ENCODE measurements around the gene DLGAP4. TPM values are rescaled to one million over a fixed set of nuclear protein-coding genes. Genes with fewer than 3 reads are reported as not detected.

DLGAP4 gene
- polyA plus RNA-seq, 1 donor (not counting 4 experiments of a cell fraction or from before 2014, with no cell fraction given) = 9.6 TPM

- dilution Hi-C loops (cut with MboI; ENCODE audit: extremely low pct_ligation_motif_present, low sequenced_read_pairs) = no loop called here
- no peak for DNase-seq (ENCODE audit: low read depth, low spot score)
- Histone ChIP-seq H3K36me3 (ENCODE audit: control insufficient read depth in 2 of 2, extremely low read depth in 1 of 2, insufficient read depth in 2 of 2, low read length in 2 of 2) (no peaks in the 10 kb centered on the region), H3K4me1 (ENCODE audit: control insufficient read depth, extremely low read depth, insufficient read depth, low read length) (no peaks in the 10 kb centered on the region), H3K4me2 (ENCODE audit: control insufficient read depth, extremely low read depth, insufficient read depth, low read depth, low read length) (no peak overlapping the region), H3K9me3 (ENCODE audit: control insufficient read depth, low read depth, low read length) (no peaks in the 10 kb centered on the region), H3K27ac (ENCODE audit: control insufficient read depth, insufficient read depth, low read length) (no peak overlapping the region), H3K79me2 (ENCODE audit: control insufficient read depth, insufficient read depth, low read length) (no peaks in the 10 kb centered on the region), H3K9me1 (ENCODE audit: control insufficient read depth, extremely low read depth, insufficient read depth, low read length) (no peaks in the 10 kb centered on the region), H2AFZ (ENCODE audit: control insufficient read depth, low read length) (no peak overlapping the region), H3K27me3 (ENCODE audit: control insufficient read depth, extremely low read depth, insufficient read depth, low read length) (no peaks in the 10 kb centered on the region), H3K4me3 (ENCODE audit: control insufficient read depth in 2 of 3, extremely low read depth in 1 of 3, insufficient read depth in 2 of 3, low read depth in 1 of 3, low read length in 3 of 3) (no peak overlapping the region), H3K9ac (ENCODE audit: control insufficient read depth, extremely low read depth, insufficient read depth, low read length) (no peak overlapping the region), H4K20me1 (ENCODE audit: control insufficient read depth, extremely low read depth, insufficient read depth, low read length) (no peaks in the 10 kb centered on the region)
- no peak for FAIRE-seq
- TF ChIP-seq EZH2 (IDR thresholded peaks at IDR 0.05; ENCODE audit: low read length) = no peak
- no peak for TF ChIP-seq CTCF (optimal IDR thresholded peaks at IDR 0.05 in 1 of 3, IDR thresholded peaks at IDR 0.05 in 1 of 3, conservative IDR thresholded peaks at IDR 0.05 in 1 of 3; ENCODE audit: extremely low read depth in 1 of 3, insufficient read depth in 2 of 3, low read length in 3 of 3)
These were observed 37.4 kb upstream of the DLGAP4 start for GRCh38 chr20:36268440-36269342.

- Histone ChIP-seq H4K20me1 (ENCODE audit: control insufficient read depth, extremely low read depth, insufficient read depth, low read length) (no peaks in the 10 kb centered on the region), H3K36me3 (ENCODE audit: control insufficient read depth in 2 of 2, extremely low read depth in 1 of 2, insufficient read depth in 2 of 2, low read length in 2 of 2) (no peaks in the 10 kb centered on the region), H3K9ac (ENCODE audit: control insufficient read depth, extremely low read depth, insufficient read depth, low read length) (no peak overlapping the region), H3K9me1 (ENCODE audit: control insufficient read depth, extremely low read depth, insufficient read depth, low read length) (no peaks in the 10 kb centered on the region), H3K79me2 (ENCODE audit: control insufficient read depth, insufficient read depth, low read length) (no peaks in the 10 kb centered on the region), H3K27ac (ENCODE audit: control insufficient read depth, insufficient read depth, low read length) (no peak overlapping the region), H3K4me2 (ENCODE audit: control insufficient read depth, extremely low read depth, insufficient read depth, low read depth, low read length) (no peak overlapping the region), H3K4me1 (ENCODE audit: control insufficient read depth, extremely low read depth, insufficient read depth, low read length) (no peaks in the 10 kb centered on the region), H2AFZ (ENCODE audit: control insufficient read depth, low read length) (no peak overlapping the region), H3K27me3 (ENCODE audit: control insufficient read depth, extremely low read depth, insufficient read depth, low read length) (no peaks in the 10 kb centered on the region), H3K9me3 (ENCODE audit: control insufficient read depth, low read depth, low read length) (no peaks in the 10 kb centered on the region), H3K4me3 (ENCODE audit: control insufficient read depth in 2 of 3, extremely low read depth in 1 of 3, insufficient read depth in 2 of 3, low read depth in 1 of 3, low read length in 3 of 3) (no peak overlapping the region)
- TF ChIP-seq EZH2 (IDR thresholded peaks at IDR 0.05; ENCODE audit: low read length) = no peak
- DNase-seq (ENCODE audit: low read depth, low spot score) (no peak), FAIRE-seq (no peak)
- dilution Hi-C loops (cut with MboI; ENCODE audit: extremely low pct_ligation_motif_present, low sequenced_read_pairs) = no loop called here
These were observed 36.6 kb upstream of the DLGAP4 start for GRCh38 chr20:36269507-36269906.
